ENCODE measurements around the gene GLIS2.

- TF ChIP-seq CTCF (IDR thresholded peaks at IDR 0.05; ENCODE audit: low read depth, low read length) (no peak), EZH2phosphoT487 (IDR thresholded peaks at IDR 0.05; ENCODE audit: low read depth) (no peak)
Measured at GRCh38 chr16:4283441-4283840, 32.4 kb upstream of the GLIS2 start.

Measured in OCI-LY3 (cell line).